Astrocyte (in vitro differentiated cells and primary cell): ENCODE measurements around the gene ECHS1. TPM values are rescaled to one million over a fixed set of nuclear protein-coding genes. Genes with fewer than 3 reads are reported as not detected.

Experiments
- DNase-seq: peaks from one replicate; pipeline ENCODE4 v3.0.0-alpha.2; 2010; ENCODE audit warnings: low read depth
- FAIRE-seq: peaks from 2 replicates; lab custom pipeline; 2011; peaks lifted over from hg19 to GRCh38; lab: Jason Lieb, UNC
- H2AFZ ChIP-seq: 2 replicates; pipeline ENCODE4 v1.6.0; 2012; ENCODE audit warnings: low read depth, low read length, inconsistent platforms
- H3K27ac ChIP-seq: 2 replicates; pipeline ENCODE4 v1.5.1; 2011; ENCODE audit warnings: low read depth, low read length, inconsistent platforms
- H3K27me3 ChIP-seq: 2 replicates; pipeline ENCODE4 v1.6.0; 2011; ENCODE audit warnings: low read length, inconsistent platforms; ENCODE audit not compliant: insufficient read depth
- H3K36me3 ChIP-seq: 2 replicates; pipeline ENCODE4 v1.5.1; 2011; ENCODE audit warnings: low read length, inconsistent platforms; ENCODE audit not compliant: insufficient read depth
- H3K4me1 ChIP-seq: 2 replicates; pipeline ENCODE4 v1.5.1; 2011; ENCODE audit warnings: low read length, inconsistent platforms; ENCODE audit not compliant: insufficient read depth
- H3K4me2 ChIP-seq: 2 replicates; pipeline ENCODE4 v1.6.0; 2012; ENCODE audit warnings: low read length, inconsistent platforms
- H3K4me3 ChIP-seq: 2 replicates; pipeline ENCODE4 v1.5.1; 2011; ENCODE audit warnings: low read depth, mild to moderate bottlenecking, low read length, inconsistent platforms; ENCODE audit not compliant: insufficient read depth
- H3K79me2 ChIP-seq: 2 replicates; pipeline ENCODE4 v1.6.0; 2012; ENCODE audit warnings: mild to moderate bottlenecking, low read length, inconsistent platforms; ENCODE audit not compliant: insufficient read depth
- H3K9ac ChIP-seq: 2 replicates; pipeline ENCODE4 v1.6.0; 2012; ENCODE audit warnings: mild to moderate bottlenecking, low read length, inconsistent platforms
- H3K9me3 ChIP-seq: 2 replicates; pipeline ENCODE4 v1.5.1; 2012; ENCODE audit warnings: low read depth, mild to moderate bottlenecking, low read length, inconsistent platforms; ENCODE audit not compliant: insufficient read depth
- H4K20me1 ChIP-seq: 2 replicates; pipeline ENCODE4 v1.6.0; 2012; ENCODE audit warnings: low read length, inconsistent platforms; ENCODE audit not compliant: insufficient read depth
- H3K27ac Mint-ChIP-seq: one replicate; pipeline ENCODE4 v1.8.0; 2021; ENCODE audit warnings: mild to moderate bottlenecking, mixed read lengths; ENCODE audit not compliant: unreplicated experiment
- H3K27me3 Mint-ChIP-seq: one replicate; pipeline ENCODE4 v1.8.0; 2021; ENCODE audit warnings: low read depth, mixed read lengths; ENCODE audit not compliant: unreplicated experiment
- H3K36me3 Mint-ChIP-seq: one replicate; pipeline ENCODE4 v1.8.0; 2021; ENCODE audit warnings: low read depth, mixed read lengths; ENCODE audit not compliant: unreplicated experiment
- H3K4me1 Mint-ChIP-seq: one replicate; pipeline ENCODE4 v1.8.0; 2021; ENCODE audit warnings: low read depth, mixed read lengths; ENCODE audit not compliant: unreplicated experiment
- H3K4me3 Mint-ChIP-seq: one replicate; pipeline ENCODE4 v1.8.0; 2021; ENCODE audit warnings: mild to moderate bottlenecking, moderate library complexity, mixed read lengths; ENCODE audit not compliant: unreplicated experiment
- H3K9me3 Mint-ChIP-seq: one replicate; pipeline ENCODE4 v1.8.0; 2021; ENCODE audit warnings: mild to moderate bottlenecking, mixed read lengths; ENCODE audit not compliant: unreplicated experiment
- EZH2 ChIP-seq: IDR thresholded peaks from 2 replicates; pipeline ENCODE4 v1.6.1; 2012; ENCODE audit warnings: mild to moderate bottlenecking, low read length, inconsistent platforms; ENCODE audit not compliant: insufficient read depth
- total RNA-seq: library from RNA; stranded (reverse); gene quantifications from 2 replicates; pipeline ENCODE4 v1.2.1, GENCODE V29; 2021
- TF ChIP-seq, protein P1 (sequence below): IDR thresholded peaks from 2 replicates; pipeline ENCODE4 v1.5.1; 2011; ENCODE audit warnings: low read depth, mild to moderate bottlenecking, inconsistent platforms, low read length, moderate library complexity; ENCODE audit not compliant: insufficient read depth

ECHS1 gene
- total RNA-seq, 1 donor from 2014 or later = 90.9 TPM

DNA sequence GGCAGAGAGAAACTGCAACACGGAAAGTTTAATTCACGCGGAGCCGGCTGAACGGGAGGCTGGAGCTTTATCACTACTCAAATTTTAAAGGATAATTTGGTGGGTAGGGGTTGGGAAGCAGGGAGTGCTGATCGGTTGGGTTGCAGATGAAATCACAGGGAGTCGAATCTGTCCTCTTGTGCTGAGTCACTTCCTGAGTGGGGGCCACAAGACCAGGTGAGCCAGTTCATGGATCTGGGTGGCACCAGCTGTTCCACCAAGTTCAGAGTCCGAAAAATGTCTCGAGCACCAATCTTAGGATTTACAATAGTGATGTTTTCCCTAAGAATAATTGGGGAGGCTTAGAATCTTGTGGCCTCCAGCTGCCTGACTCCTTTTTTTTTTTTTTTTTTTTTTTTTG lies 29.6 kb downstream of the ECHS1 start:
- H3K27ac Mint-ChIP-seq = peak overlapping the region; percentile 75
- no peak overlapping the region for H3K4me2 ChIP-seq
- TF ChIP-seq, protein P1, sequence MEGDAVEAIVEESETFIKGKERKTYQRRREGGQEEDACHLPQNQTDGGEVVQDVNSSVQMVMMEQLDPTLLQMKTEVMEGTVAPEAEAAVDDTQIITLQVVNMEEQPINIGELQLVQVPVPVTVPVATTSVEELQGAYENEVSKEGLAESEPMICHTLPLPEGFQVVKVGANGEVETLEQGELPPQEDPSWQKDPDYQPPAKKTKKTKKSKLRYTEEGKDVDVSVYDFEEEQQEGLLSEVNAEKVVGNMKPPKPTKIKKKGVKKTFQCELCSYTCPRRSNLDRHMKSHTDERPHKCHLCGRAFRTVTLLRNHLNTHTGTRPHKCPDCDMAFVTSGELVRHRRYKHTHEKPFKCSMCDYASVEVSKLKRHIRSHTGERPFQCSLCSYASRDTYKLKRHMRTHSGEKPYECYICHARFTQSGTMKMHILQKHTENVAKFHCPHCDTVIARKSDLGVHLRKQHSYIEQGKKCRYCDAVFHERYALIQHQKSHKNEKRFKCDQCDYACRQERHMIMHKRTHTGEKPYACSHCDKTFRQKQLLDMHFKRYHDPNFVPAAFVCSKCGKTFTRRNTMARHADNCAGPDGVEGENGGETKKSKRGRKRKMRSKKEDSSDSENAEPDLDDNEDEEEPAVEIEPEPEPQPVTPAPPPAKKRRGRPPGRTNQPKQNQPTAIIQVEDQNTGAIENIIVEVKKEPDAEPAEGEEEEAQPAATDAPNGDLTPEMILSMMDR = no peak
- TF ChIP-seq EZH2 = no peak
- peaks cover 5% of the 10 kb centered on the region for H3K27me3 ChIP-seq
- no peaks in the 10 kb centered on the region for H3K4me1 ChIP-seq
- no peaks in the 10 kb centered on the region for H4K20me1 ChIP-seq
- H3K9me3 ChIP-seq = no peaks in the 10 kb centered on the region
- no peak overlapping the region for H2AFZ ChIP-seq
- DNase-seq = no peak
- H3K9ac ChIP-seq = no peak overlapping the region
- H3K4me3 Mint-ChIP-seq = no peak overlapping the region
- H3K4me3 ChIP-seq = no peak overlapping the region
- no peaks in the 10 kb centered on the region for H3K36me3 ChIP-seq
- FAIRE-seq = no peak
- H3K79me2 ChIP-seq = no peaks in the 10 kb centered on the region
- H3K9me3 Mint-ChIP-seq = peaks cover 2% of the 10 kb centered on the region
- peaks cover 8% of the 10 kb centered on the region for H3K4me1 Mint-ChIP-seq
- H3K27ac ChIP-seq = no peak overlapping the region
- H3K27me3 Mint-ChIP-seq = peaks cover 10% of the 10 kb centered on the region
- peaks cover 2% of the 10 kb centered on the region for H3K36me3 Mint-ChIP-seq

DNA sequence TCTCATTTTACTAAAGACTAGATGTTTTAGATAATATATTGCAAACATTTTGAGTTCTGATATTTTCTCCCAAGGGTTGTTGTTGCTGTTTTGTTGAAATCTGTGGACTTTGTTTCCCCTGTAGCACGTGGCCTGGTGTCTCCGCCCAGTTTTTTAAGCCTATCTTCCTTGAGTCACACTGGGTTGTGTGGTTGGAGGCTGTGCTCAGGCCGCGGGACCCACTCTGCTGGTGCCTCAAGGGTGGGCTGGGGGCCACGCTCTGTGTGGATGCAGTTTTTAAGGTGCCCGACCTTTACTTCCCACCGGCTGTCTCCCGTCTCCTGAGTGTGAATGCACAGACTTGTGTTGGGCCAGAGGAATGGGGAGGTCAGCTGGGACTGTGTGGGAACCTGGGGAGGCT lies 30.2 kb downstream of the ECHS1 start:
- no peak for FAIRE-seq
- Histone ChIP-seq H3K4me1 (no peaks in the 10 kb centered on the region), H3K4me3 (no peak overlapping the region), H3K36me3 (no peaks in the 10 kb centered on the region), H3K27me3 (peaks cover 5% of the 10 kb centered on the region), H3K4me2 (no peak overlapping the region), H4K20me1 (no peaks in the 10 kb centered on the region), H3K9me3 (no peaks in the 10 kb centered on the region), H3K27ac (no peak overlapping the region), H2AFZ (no peak overlapping the region), H3K79me2 (no peaks in the 10 kb centered on the region), H3K9ac (no peak overlapping the region)
- Mint-ChIP-seq H3K27ac (no peak overlapping the region), H3K4me3 (no peak overlapping the region), H3K27me3 (peaks cover 10% of the 10 kb centered on the region), H3K4me1 (peaks cover 8% of the 10 kb centered on the region), H3K36me3 (peaks cover 2% of the 10 kb centered on the region), H3K9me3 (peaks cover 2% of the 10 kb centered on the region)
- DNase-seq = no peak
- no peak for TF ChIP-seq EZH2
- TF ChIP-seq, protein P1 = no peak

DNA sequence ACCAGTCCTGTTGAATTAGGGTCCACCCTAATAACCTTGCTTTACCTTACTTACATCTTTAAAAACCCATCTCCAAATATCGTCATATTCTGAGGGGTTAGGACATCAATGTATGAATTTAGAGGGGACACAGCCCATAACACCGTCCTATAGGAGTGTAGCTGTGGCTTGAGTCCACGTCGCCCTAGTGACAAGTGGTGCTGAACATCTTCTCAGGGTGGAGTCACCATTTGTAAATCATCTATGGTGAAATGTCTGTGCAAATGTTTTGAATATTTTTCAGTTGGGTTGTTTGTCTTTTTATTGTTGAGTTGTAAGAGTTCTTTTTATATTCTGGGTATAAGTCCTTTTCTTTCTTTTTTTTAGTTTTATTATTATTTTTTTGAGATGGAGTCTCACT lies 31.2 kb downstream of the ECHS1 start:
- FAIRE-seq (no peak), DNase-seq (no peak)
- Mint-ChIP-seq H3K4me1 (peaks cover 8% of the 10 kb centered on the region), H3K27ac (peak overlapping the region; percentile 13), H3K4me3 (no peak overlapping the region), H3K27me3 (peaks cover 10% of the 10 kb centered on the region), H3K9me3 (peaks cover 2% of the 10 kb centered on the region), H3K36me3 (peaks cover 2% of the 10 kb centered on the region)
- H3K4me2 ChIP-seq = no peak overlapping the region
- peaks cover 12% of the 10 kb centered on the region for H3K27me3 ChIP-seq
- no peaks in the 10 kb centered on the region for H4K20me1 ChIP-seq
- no peaks in the 10 kb centered on the region for H3K36me3 ChIP-seq
- no peaks in the 10 kb centered on the region for H3K79me2 ChIP-seq
- TF ChIP-seq EZH2 = no peak
- TF ChIP-seq, protein P1 = no peak
- H3K9ac ChIP-seq = no peak overlapping the region
- H3K27ac ChIP-seq = no peak overlapping the region
- H3K4me3 ChIP-seq = no peak overlapping the region
- H3K9me3 ChIP-seq = no peaks in the 10 kb centered on the region
- H2AFZ ChIP-seq = no peak overlapping the region
- no peaks in the 10 kb centered on the region for H3K4me1 ChIP-seq
